HuH-7.5 (cell line): ENCODE results near the gene MPHOSPH8.
"Not testable (repeated sequence)": the region's sequence is repeated elsewhere in the genome, so short reads cannot be mapped to it uniquely, and the experiment has no call there.

Experiments
- DNase-seq: peaks from one replicate; pipeline ENCODE4 v3.0.0; 2011; ENCODE audit warnings: low spot score

The MPHOSPH8 gene

DNA sequence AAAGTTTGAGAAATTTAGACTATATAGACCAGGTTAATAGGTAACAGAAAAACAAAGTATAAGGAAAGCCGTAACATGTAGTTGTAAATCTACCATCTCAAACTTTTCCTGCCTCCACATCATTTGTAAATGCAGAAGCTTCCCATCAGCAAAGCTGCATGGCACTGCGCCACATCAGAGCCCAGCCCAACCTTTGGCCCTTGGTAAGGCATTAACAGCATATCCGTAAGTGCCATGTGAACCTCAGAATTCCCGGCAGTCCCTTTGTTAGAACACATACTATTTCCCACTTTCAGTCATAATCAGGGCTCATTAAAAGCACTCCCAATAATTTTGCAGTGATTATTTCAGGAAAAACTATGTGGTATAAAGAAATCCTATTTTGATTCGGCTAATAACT lies 51.6 kb downstream of the MPHOSPH8 start:
- no peak for DNase-seq

DNA sequence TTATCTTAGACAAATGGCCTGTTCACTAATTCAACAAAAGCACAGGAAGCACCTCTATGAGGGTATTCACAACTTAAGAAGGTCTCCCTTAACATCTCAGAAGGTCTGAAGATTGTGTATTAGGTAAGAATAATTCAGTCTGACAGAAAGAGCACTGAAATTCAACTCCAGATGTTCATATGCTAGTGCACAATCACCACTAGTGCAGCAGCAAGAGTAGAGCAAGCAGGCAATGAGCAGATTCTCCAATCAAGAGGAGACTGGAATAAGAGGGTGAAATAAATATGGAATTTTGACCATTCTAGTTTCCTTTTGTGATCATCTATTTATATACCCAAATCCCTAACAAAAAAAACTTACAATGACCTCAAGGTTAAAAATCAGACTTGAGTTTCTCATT lies 52.0 kb downstream of the MPHOSPH8 start:
- no peak for DNase-seq

DNA sequence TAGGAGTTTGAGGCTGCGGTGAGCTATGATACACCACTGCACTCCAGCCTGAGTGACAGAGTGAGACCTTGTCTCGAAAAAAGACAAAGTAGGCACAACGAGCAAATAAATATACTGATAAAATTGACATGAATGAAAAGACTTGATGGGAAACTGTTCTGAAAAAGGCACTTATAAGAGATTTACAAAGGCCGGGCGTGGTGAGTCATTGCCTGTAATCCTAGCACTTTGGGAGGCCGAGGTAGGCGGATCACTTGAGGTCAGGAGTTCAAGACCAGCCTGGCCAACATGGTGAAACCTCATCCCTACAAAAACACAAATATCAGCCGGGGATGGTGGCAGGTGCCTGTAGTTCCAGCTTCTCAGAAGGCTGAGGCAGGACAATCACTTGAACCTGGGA lies 58.0 kb downstream of the MPHOSPH8 start:
- DNase-seq: not testable (repeated sequence)

DNA sequence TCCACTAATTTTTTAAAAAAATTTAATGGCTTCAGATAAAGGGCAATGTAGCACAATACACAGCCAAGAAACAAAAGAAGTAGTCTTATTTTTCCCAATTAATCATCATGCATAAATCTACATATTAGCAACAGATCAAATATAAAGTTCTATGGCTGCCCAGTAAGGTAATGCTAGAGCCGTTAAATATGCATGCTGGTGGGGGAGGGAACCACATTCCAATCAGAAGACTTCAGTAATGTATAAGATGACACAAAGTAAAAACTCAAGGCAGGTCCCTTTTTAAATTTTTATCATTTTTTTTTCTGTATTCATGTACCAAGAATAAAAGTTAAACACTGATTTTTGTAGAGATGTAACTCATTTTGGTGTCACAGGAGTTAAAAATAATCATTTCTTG lies 62.0 kb downstream of the MPHOSPH8 start:
- DNase-seq: no peak

DNA sequence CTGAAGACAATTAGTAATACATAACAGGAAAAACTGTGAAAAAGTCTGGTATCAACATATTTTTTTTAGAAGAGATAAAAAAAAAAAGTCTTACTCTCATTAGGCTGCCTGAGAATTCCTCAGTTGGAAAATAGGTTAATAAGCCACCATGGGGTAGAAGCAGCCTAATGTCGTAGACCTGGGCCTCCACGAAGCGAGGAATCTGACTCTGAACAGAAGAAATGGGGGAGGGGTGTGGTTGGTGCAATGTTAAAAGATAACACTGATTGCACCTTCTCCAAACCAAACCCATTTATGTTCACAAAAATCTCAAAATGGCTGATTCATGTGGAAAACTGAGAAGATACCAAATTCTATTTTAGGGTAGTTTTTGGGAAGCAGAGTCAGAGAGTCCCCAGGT lies 62.4 kb downstream of the MPHOSPH8 start:
- no peak for DNase-seq

DNA sequence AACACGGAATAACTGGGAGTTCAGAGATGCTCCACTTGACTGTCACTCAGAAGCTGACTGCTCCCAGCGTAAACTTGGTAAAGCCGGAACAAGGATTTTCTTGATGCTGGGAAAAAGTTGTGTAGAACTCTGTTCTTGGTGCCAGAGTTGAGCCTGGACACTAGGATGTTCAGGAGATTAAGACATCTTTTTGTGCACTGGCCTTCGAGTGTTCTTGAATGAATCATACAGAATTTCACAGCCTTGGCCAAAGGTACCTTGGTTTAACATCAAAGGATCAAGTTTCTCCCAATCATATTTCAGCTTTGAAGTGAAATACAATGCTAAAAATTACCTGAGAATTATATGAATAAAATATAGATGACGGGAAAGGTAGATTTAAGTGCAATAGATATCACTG lies 67.5 kb downstream of the MPHOSPH8 start:
- not testable (repeated sequence) for DNase-seq

DNA sequence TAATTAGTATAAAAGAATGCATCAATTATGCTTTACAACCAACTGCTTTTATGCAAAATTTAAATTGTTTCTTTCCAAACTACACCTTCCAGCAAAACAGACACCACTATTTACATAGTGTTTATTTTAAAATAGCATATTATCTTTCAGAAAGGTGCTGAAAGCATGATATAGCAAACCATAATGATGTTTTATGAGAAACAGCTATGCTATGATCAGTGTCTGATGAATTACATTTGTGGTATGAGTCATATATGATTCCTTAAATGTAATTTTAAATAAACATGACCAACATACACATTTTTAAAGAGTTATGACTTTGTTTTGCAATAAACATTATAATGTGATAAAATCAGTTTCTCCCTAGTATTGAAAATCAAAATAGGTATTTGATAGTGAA lies 68.2 kb downstream of the MPHOSPH8 start:
- not testable (repeated sequence) for DNase-seq

DNA sequence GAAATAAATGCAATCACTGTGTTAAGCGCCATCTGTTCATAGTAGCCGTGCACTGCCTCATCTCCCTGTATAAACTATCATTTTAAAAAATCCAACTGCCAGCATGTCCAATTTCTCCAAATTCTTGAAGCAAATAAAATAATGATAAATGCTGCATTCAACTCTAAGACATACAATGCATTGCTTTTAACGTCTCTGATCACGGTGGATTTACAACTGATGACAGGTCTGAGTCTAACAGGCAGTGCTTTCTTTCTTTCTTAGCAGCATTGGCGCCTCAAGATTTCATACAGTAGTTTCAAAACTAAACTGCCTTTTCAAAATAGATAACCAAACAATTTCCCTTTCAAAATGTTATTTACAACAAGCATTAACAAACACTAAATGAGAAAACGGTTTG lies 70.8 kb downstream of the MPHOSPH8 start:
- DNase-seq: not testable (repeated sequence)

DNA sequence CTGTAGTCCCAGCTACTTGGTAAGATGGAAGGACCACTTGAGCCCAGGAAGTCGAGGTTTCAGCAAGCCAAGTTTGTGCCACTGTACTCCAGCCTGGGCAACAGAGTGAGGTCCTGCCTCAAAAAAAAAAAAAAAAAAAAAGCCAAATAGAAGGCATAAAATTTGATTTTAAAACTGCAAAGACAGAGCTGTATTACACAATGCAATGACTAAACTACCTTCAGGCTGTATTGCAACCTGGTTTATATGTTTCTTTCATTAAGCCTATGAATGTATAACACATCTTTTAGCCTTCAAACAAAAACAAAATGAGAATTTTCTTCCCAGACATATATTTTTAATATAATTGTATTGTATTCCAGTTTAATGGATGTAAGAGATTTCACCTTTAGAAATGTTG lies 75.6 kb downstream of the MPHOSPH8 start:
- DNase-seq: not testable (repeated sequence)

DNA sequence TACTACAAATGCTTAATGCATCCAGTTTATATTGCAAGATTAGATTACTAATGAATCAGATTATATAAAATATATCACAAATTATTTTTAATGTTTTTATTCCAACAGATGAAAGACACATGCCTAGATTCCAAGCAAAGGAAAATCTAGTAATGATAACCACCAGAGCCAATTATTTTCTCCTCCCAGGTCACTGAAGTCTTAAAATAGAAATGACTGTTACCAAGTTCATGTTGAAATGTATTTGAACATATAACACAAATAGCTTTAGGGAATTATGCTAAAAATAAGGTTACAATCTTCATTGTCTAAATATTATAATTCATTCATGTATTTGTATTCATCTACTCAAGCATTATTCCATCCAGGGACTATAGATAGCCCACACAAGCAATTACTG lies 76.3 kb downstream of the MPHOSPH8 start:
- not testable (repeated sequence) for DNase-seq

DNA sequence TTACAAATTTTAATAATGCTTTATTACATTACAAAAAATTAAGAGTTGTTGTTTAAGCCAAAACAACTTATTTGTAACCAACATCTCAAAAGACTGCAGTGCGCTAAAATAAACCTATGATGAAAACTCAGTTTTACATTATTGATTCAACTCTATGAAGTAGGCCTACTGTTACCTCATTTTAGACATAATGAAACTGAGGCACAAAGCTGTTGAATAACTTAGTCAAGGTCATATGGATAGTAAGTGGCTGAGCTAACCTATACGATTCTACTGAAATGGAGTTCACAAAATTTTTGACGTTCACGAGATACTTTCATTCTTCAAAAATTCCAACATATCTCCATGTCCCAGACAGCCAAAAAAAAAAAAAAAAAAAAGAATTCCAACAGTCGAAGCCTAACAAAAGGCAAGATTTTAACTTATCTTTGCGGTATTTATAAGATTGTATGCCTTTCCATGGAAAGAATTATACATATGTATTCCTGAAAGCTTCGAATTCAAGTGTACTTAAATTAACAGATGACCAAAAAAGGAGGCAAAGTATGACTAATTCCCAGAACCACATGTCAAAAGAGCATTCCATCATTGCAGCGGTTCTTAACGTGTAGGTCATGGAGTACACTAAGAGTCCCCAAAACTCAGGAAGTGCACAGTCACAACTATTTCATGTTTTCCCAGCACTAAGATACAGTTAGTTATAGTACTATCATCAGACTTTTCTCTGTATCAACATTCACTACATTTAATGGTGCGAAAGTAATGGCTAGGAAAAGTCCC lies 79.9 kb downstream of the MPHOSPH8 start:
- DNase-seq: no peak

DNA sequence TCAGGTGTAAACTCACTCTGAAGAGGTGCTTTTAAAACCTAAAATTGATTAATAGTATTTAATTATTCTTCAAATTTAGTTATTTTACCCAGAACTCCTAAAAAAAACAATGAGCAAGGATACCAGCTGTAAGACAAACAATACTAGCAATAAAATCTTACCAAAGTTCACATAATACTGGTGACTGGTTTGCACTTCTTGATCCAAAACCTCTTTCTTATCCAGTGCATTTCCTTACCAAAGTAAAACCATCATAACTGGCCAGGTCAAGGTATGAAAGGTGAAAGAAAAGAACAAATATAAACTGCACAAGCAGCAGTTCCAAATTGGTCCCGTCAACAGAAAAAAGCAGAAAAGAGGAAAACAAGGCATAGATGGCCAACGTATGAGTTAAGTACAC lies 86.6 kb downstream of the MPHOSPH8 start:
- no peak for DNase-seq
